ENCODE measurements around the gene AKAP13. TPM values are rescaled to one million over a fixed set of nuclear protein-coding genes. Genes with fewer than 3 reads are reported as not detected.

AKAP13 gene
- polyA plus RNA-seq, 1 of the 3 experiments (the other 2 are of a cell fraction): 8.4 TPM

DNA sequence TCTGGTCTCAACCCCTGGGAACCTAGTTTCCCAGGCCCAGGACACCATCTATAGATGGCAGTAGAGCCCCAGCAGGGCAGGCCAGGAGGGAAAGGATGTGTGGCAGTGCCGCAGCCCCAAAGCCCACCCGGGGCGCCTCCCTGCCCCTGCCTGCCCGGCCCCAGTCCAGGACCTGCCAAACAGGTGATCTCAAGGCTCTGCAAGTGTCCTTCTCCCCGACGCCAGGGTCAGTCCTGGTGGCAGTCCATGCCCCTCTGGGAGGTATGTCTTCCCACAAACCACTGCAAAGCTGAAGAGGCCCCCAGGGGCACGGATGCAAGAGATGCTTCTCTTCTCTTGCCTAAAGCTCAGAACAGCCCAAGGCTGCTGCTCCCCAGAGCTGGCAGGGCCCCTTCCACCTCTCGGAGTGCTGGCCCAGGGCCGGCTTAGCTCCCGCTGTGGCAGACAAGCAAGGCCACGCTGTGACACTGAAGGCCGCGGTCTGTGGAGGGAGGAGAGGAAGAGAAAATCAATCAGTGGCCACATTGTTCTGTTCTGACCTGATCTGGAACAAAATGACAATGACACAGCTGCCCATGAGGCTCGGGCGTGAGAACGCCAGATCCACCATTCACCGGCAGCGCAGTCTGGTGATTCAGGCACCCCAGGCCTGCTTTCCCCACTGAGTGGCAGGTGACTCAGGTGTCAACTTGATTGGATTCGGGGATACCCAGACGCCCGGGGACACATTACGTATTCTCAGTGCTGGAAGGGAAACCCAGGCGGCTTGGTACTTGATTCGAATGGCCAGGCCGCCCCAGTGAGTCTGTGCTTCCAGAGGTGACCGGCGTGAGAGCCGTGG lies 380.3 kb downstream of the AKAP13 start:
- Histone ChIP-seq H2AFZ (ENCODE audit: low read depth) (no peak overlapping the region), H3K4me3 (ENCODE audit: low read depth in 2 of 2, low read length in 1 of 2) (no peak overlapping the region), H3K4me1 (ENCODE audit: control insufficient read depth in 1 of 2, insufficient read depth in 2 of 2, low read depth in 1 of 2, low read length in 1 of 2) (peaks cover 5 to 57% of the 10 kb centered on the region in 2 experiments; a peak in 2 of 4 replicates), H3K27ac (ENCODE audit: low read depth in 2 of 2, low read length in 1 of 2) (no peak overlapping the region), H3K4me2 (no peak overlapping the region), H3K27me3 (ENCODE audit: insufficient read depth) (no peaks in the 10 kb centered on the region), H3K79me2 (ENCODE audit: insufficient read depth) (no peaks in the 10 kb centered on the region), H3F3A (replicated peaks; ENCODE audit: insufficient read depth) (no peaks in the 10 kb centered on the region), H3K9ac (no peak overlapping the region), H3K9me3 (no peaks in the 10 kb centered on the region), H4K20me1 (ENCODE audit: insufficient read depth) (0 out of 2 replicates have a peak, but pooled peaks cover 3% of the 10 kb centered on the region), H3K9me2 (no peaks in the 10 kb centered on the region), H3K36me3 (replicated peaks in 1 of 2; ENCODE audit: control insufficient read depth in 1 of 2, insufficient read depth in 2 of 2, low read length in 1 of 2) (peaks cover 0 to 12% of the 10 kb centered on the region in 2 experiments)
- ChIA-PET CTCF (interaction anchor here (0.7 to 1.3 kb wide), 5 partner anchors 14 to 81 kb away, joined by 3 to 5 read pairs (median 3); no protein-coding TSS in a partner anchor), POLR2A (no interaction called here)
- WGBS (ENCODE audit: low lambda C conversion rate): 95% methylated on average over 19 of the region's 28 CpGs
- TF ChIP-seq, protein P1, sequence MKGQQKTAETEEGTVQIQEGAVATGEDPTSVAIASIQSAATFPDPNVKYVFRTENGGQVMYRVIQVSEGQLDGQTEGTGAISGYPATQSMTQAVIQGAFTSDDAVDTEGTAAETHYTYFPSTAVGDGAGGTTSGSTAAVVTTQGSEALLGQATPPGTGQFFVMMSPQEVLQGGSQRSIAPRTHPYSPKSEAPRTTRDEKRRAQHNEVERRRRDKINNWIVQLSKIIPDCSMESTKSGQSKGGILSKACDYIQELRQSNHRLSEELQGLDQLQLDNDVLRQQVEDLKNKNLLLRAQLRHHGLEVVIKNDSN (IDR thresholded peaks at IDR 0.05; ENCODE audit: borderline replicate concordance, low read depth): no peak
- peak; percentile 47 for TF ChIP-seq RAD21 (IDR thresholded peaks at IDR 0.05; ENCODE audit: low read length)
- no peak for TF ChIP-seq TAF1 (IDR thresholded peaks at IDR 0.05; ENCODE audit: borderline replicate concordance, low read depth, low read length)
- TF ChIP-seq MXI1 (IDR thresholded peaks at IDR 0.05; ENCODE audit: low read depth, low read length): no peak
- DNase-seq: no peak

DNA sequence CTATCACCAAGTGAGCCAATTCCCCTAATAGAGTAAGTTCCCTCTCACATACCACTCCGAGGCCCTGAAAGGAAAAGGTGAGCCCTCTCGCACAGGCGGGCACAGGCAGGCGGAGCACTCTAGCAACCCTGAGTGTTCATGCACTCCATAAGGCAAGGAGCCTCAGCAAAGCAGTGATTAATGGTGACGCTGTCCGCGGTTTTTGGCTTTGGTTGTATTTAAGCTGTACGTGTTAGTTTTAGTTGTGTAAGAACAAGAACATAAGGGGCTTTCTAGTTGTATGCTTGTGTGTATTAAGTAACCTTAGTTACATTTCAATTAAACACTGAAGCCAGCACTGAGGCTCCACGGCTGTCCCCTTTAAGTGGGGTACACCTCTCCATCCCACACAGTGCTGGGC lies 381.2 kb downstream of the AKAP13 start:
- Histone ChIP-seq H2AFZ (ENCODE audit: low read depth) (no peak overlapping the region), H3K4me1 (ENCODE audit: control insufficient read depth in 1 of 2, insufficient read depth in 2 of 2, low read depth in 1 of 2, low read length in 1 of 2) (peaks cover 5 to 61% of the 10 kb centered on the region in 2 experiments; a peak in 2 of 4 replicates), H3K9ac (no peak overlapping the region), H3K79me2 (ENCODE audit: insufficient read depth) (no peaks in the 10 kb centered on the region), H3K36me3 (replicated peaks in 1 of 2; ENCODE audit: control insufficient read depth in 1 of 2, insufficient read depth in 2 of 2, low read length in 1 of 2) (peaks cover 0 to 12% of the 10 kb centered on the region in 2 experiments), H3K9me3 (no peaks in the 10 kb centered on the region), H3K4me2 (no peak overlapping the region), H3K27ac (ENCODE audit: low read depth in 2 of 2, low read length in 1 of 2) (no peak overlapping the region), H4K20me1 (ENCODE audit: insufficient read depth) (0 out of 2 replicates have a peak, but pooled peaks cover 3% of the 10 kb centered on the region), H3K4me3 (ENCODE audit: low read depth in 2 of 2, low read length in 1 of 2) (no peak overlapping the region), H3K9me2 (no peaks in the 10 kb centered on the region), H3K27me3 (ENCODE audit: insufficient read depth) (no peaks in the 10 kb centered on the region), H3F3A (replicated peaks; ENCODE audit: insufficient read depth) (no peaks in the 10 kb centered on the region)
- no peak for DNase-seq
- CTCF ChIA-PET: interaction anchor here (1.0 to 1.3 kb wide), 4 partner anchors 14 to 70 kb away, joined by 3 to 5 read pairs (median 3); no protein-coding TSS in a partner anchor
- TF ChIP-seq GATA2 (CRISPR knock-in tag; IDR thresholded peaks at IDR 0.05) (no peak), CHD2 (IDR thresholded peaks at IDR 0.05; ENCODE audit: low read length, partially characterized antibody) (no peak), POLR2AphosphoS5 (IDR thresholded peaks at IDR 0.05; ENCODE audit: low read depth, low read length) (no peak)
- POLR2A ChIA-PET: no interaction called here
- WGBS (ENCODE audit: low lambda C conversion rate): 94% methylated on average over 9 of the region's 9 CpGs

All from SK-N-SH (cell line).